Gastroesophageal sphincter (tissue), 3 donors: ENCODE measurements around the gene CATSPER3.

Source experiments
- CTCF ChIP-seq, 4 experiments: fragments of 200-600 bp in 2 of 4; fragments of 450-650 bp in 2 of 4; sonication (generic) in 1 of 4; IDR thresholded peaks; one replicate each; pipeline ENCODE4 v1.5.1; 2017 to 2019; ENCODE audit warnings: antibody characterized with exemption in 4 of 4, mild to moderate bottlenecking in 2 of 4, moderate library complexity in 2 of 4
- EP300 ChIP-seq: sonication (generic); formaldehyde crosslinking; IDR thresholded peaks from one replicate; pipeline ENCODE4 v1.6.1; 2017; ENCODE audit warnings: antibody characterized with exemption, mild to moderate bottlenecking
- POLR2A ChIP-seq, 2 donors: fragments of 450-650 bp; IDR thresholded peaks; one replicate each; pipeline ENCODE4 v1.6.1; 2017; ENCODE audit warnings: antibody characterized with exemption in 2 of 2, mild to moderate bottlenecking in 2 of 2, moderate library complexity in 1 of 2
- POLR2AphosphoS5 ChIP-seq: sonication (generic); formaldehyde crosslinking; IDR thresholded peaks from one replicate; pipeline ENCODE4 v1.6.1; 2017; ENCODE audit warnings: antibody characterized with exemption

GRCh38 chr5:135046661-135047346, 79.1 kb downstream of the CATSPER3 start:
- TF ChIP-seq POLR2A (IDR thresholded peaks at IDR 0.05) = no peak
- TF ChIP-seq CTCF (IDR thresholded peaks at IDR 0.05) = no peak
- no peak for TF ChIP-seq POLR2AphosphoS5
- TF ChIP-seq EP300 = no peak
